ENCODE measurements around the gene PRF1. TPM values are rescaled to one million over a fixed set of nuclear protein-coding genes. Genes with fewer than 3 reads are reported as not detected.

The PRF1 gene
- total and polyA plus RNA-seq, 4 experiments from 2014 or later: 18.0 to 67.5 (median 42.3) TPM

DNA sequence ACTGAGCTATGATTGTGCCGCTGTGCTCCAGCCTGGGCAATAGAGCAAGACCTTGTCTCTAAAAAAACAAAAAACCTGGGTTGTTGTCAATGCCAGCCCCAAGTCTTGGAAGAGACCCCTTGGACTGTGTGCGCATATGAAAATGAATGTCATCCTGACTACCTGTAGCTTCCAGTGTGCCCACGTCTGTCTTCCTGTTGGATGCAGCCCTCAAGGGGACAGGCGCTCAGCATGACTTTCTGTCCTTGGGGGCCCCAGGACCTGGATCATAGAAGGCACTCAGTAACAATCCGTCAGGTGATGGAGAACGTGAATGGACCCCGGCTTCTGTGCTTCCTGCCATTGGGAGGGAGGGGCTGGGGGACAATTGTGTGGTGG, 9.0 kb downstream of the PRF1 start:
- Mint-ChIP-seq H3K36me3 (peaks cover 11 to 24% of the 10 kb centered on the region in 2 donors), H3K9me3 (no peaks in the 10 kb centered on the region), H3K27ac (peak overlapping the region in 1 of 7 donors; percentile 47), H3K27me3 (peaks cover 0 to 7% of the 10 kb centered on the region in 2 donors), H3K4me1 (peaks cover 2 to 32% (median 21%) of the 10 kb centered on the region in 4 donors), H3K4me3 (no peak overlapping the region)
- intact Hi-C loops (cut with micrococcal nuclease): no loop called here
- DNase-seq: no peak
- peaks cover 17% of the 10 kb centered on the region for H3K4me1 ChIP-seq (ENCODE audit: insufficient read depth, low read length)
- no peak overlapping the region for H3K4me3 ChIP-seq (ENCODE audit: low read length in 2 of 2)
- CTCF ChIA-PET (ENCODE audit: partially characterized antibody): interaction anchor here (1.0 kb wide), 1 partner anchor 225 kb away, joined by 3 read pairs; no protein-coding TSS in a partner anchor
- H3K36me3 ChIP-seq (ENCODE audit: insufficient read depth, low read length): peaks cover 7% of the 10 kb centered on the region
- H3K27ac ChIP-seq (ENCODE audit: low read depth, low read length): no peak overlapping the region
- H3K9me3 ChIP-seq (ENCODE audit: control insufficient read depth in 1 of 2, low read length in 2 of 2): no peaks in the 10 kb centered on the region
- H3K27me3 ChIP-seq (ENCODE audit: insufficient read depth, low read length): no peaks in the 10 kb centered on the region
- POLR2A ChIA-PET (ENCODE audit: partially characterized antibody): interaction anchor here (1.6 to 3.5 kb wide), 2 partner anchors 9 to 34 kb away, joined by 3 to 12 read pairs; partner anchors contain the start of gene PRF1

GRCh38 chr10:70592746-70593512, 9.6 kb downstream of the PRF1 start:
- Mint-ChIP-seq H3K27me3 (peaks cover 0 to 7% of the 10 kb centered on the region in 2 donors), H3K4me3 (no peak overlapping the region), H3K4me1 (peaks cover 2 to 32% (median 21%) of the 10 kb centered on the region in 4 donors), H3K27ac (peak overlapping the region in 1 of 7 donors; percentile 63), H3K36me3 (peaks cover 10 to 22% of the 10 kb centered on the region in 2 donors), H3K9me3 (no peaks in the 10 kb centered on the region)
- ChIA-PET CTCF (ENCODE audit: partially characterized antibody) (interaction anchor here (1.0 kb wide), 1 partner anchor 226 kb away, joined by 3 read pairs; no protein-coding TSS in a partner anchor), POLR2A (ENCODE audit: partially characterized antibody) (interaction anchor here (1.6 to 3.5 kb wide), 3 partner anchors 9 to 34 kb away, joined by 3 to 12 read pairs (median 7); partner anchors contain the start of gene PRF1)
- intact Hi-C loops (cut with micrococcal nuclease): no loop called here
- peaks cover 7% of the 10 kb centered on the region for H3K36me3 ChIP-seq (ENCODE audit: insufficient read depth, low read length)
- DNase-seq: no peak
- no peaks in the 10 kb centered on the region for H3K9me3 ChIP-seq (ENCODE audit: control insufficient read depth in 1 of 2, low read length in 2 of 2)
- no peak overlapping the region for H3K27ac ChIP-seq (ENCODE audit: low read depth, low read length)
- H3K4me1 ChIP-seq (ENCODE audit: insufficient read depth, low read length): peaks cover 17% of the 10 kb centered on the region
- no peak overlapping the region for H3K4me3 ChIP-seq (ENCODE audit: low read length in 2 of 2)
- no peaks in the 10 kb centered on the region for H3K27me3 ChIP-seq (ENCODE audit: insufficient read depth, low read length)

GRCh38 chr10:70592186-70592735, 10.3 kb downstream of the PRF1 start:
- peaks cover 16% of the 10 kb centered on the region for H3K4me1 ChIP-seq (ENCODE audit: insufficient read depth, low read length)
- no peak overlapping the region for H3K4me3 ChIP-seq (ENCODE audit: low read length in 2 of 2)
- ChIA-PET CTCF (ENCODE audit: partially characterized antibody) (interaction anchor here (1.3 to 1.6 kb wide), 2 partner anchors 14 to 131 kb away, joined by 3 to 4 read pairs; no protein-coding TSS in a partner anchor), POLR2A (ENCODE audit: partially characterized antibody) (interaction anchor here (1.6 to 3.5 kb wide), 3 partner anchors 10 to 35 kb away, joined by 3 to 12 read pairs (median 7); partner anchors contain the start of gene PRF1)
- H3K27ac ChIP-seq (ENCODE audit: low read depth, low read length): no peak overlapping the region
- no peak overlapping the region for H3K4me3 Mint-ChIP-seq
- H3K27me3 ChIP-seq (ENCODE audit: insufficient read depth, low read length): no peaks in the 10 kb centered on the region
- no peak overlapping the region for H3K27ac Mint-ChIP-seq
- peaks cover 3 to 15% of the 10 kb centered on the region in 2 donors for H3K36me3 Mint-ChIP-seq
- H3K9me3 ChIP-seq (ENCODE audit: control insufficient read depth in 1 of 2, low read length in 2 of 2): no peaks in the 10 kb centered on the region
- peaks cover 6% of the 10 kb centered on the region for H3K36me3 ChIP-seq (ENCODE audit: insufficient read depth, low read length)
- DNase-seq: no peak
- no peaks in the 10 kb centered on the region for H3K9me3 Mint-ChIP-seq
- intact Hi-C loops (cut with micrococcal nuclease): no loop called here
- H3K4me1 Mint-ChIP-seq: peaks cover 0 to 26% (median 17%) of the 10 kb centered on the region in 4 donors
- peaks cover 0 to 7% of the 10 kb centered on the region in 2 donors for H3K27me3 Mint-ChIP-seq

DNA sequence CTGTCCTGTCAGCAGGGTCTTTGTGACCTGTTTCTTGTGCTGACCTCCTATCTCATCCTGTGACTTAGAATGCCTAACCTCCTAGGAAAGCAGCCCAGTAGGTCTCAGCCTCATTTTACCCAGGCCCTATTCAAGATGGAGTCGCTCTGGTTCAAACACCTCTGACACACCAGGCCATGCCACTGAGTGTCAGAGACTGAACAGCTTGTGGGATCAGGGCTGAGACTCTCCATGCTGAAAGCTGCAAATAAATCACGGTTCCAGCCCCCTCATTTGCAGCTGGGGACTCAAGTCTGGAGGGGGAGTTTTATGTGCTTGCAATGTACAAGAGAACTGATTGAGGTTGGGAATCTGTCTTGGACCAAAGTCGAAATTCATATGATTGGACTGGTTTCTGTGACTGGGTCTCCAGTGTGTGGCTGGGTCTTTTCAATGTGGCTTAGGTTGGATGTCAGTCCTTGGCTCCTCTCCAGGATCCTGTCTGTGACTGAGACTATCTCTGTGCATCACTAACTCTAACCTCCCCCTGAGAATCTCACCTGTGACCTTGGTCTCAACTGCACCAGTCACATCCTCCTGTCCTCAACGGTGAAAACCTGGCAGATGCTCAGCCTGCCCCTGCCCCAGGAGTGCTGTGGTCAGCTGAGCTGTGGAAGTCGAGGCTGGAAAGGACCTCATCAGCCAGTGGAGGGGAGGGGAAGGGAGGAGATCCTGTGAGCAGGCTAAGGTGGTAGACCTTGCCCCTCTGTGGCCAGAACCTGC, 11.7 kb downstream of the PRF1 start:
- H3K27me3 Mint-ChIP-seq: peaks cover 0 to 7% of the 10 kb centered on the region in 2 donors
- H3K36me3 Mint-ChIP-seq: peaks cover 0 to 3% of the 10 kb centered on the region in 2 donors
- H3K27ac ChIP-seq (ENCODE audit: low read depth, low read length): no peak overlapping the region
- H3K4me1 ChIP-seq (ENCODE audit: insufficient read depth, low read length): peaks cover 5% of the 10 kb centered on the region
- DNase-seq: no peak
- H3K27me3 ChIP-seq (ENCODE audit: insufficient read depth, low read length): no peaks in the 10 kb centered on the region
- no peak overlapping the region for H3K27ac Mint-ChIP-seq
- H3K4me3 ChIP-seq (ENCODE audit: low read length in 2 of 2): no peak overlapping the region
- POLR2A ChIA-PET (ENCODE audit: partially characterized antibody): interaction anchor here (1.9 to 3.5 kb wide), 2 partner anchors 11 to 13 kb away, joined by 7 to 12 read pairs; partner anchors contain the start of gene PRF1
- no peak overlapping the region for H3K4me3 Mint-ChIP-seq
- H3K36me3 ChIP-seq (ENCODE audit: insufficient read depth, low read length): no peaks in the 10 kb centered on the region
- peaks cover 0 to 14% (median 12%) of the 10 kb centered on the region in 4 donors for H3K4me1 Mint-ChIP-seq
- intact Hi-C loops (cut with micrococcal nuclease): no loop called here
- no peaks in the 10 kb centered on the region for H3K9me3 Mint-ChIP-seq
- no peaks in the 10 kb centered on the region for H3K9me3 ChIP-seq (ENCODE audit: control insufficient read depth in 1 of 2, low read length in 2 of 2)
- CTCF ChIA-PET (ENCODE audit: partially characterized antibody): interaction anchor here (1.3 to 1.6 kb wide), 2 partner anchors 13 to 130 kb away, joined by 3 to 4 read pairs; no protein-coding TSS in a partner anchor

DNA sequence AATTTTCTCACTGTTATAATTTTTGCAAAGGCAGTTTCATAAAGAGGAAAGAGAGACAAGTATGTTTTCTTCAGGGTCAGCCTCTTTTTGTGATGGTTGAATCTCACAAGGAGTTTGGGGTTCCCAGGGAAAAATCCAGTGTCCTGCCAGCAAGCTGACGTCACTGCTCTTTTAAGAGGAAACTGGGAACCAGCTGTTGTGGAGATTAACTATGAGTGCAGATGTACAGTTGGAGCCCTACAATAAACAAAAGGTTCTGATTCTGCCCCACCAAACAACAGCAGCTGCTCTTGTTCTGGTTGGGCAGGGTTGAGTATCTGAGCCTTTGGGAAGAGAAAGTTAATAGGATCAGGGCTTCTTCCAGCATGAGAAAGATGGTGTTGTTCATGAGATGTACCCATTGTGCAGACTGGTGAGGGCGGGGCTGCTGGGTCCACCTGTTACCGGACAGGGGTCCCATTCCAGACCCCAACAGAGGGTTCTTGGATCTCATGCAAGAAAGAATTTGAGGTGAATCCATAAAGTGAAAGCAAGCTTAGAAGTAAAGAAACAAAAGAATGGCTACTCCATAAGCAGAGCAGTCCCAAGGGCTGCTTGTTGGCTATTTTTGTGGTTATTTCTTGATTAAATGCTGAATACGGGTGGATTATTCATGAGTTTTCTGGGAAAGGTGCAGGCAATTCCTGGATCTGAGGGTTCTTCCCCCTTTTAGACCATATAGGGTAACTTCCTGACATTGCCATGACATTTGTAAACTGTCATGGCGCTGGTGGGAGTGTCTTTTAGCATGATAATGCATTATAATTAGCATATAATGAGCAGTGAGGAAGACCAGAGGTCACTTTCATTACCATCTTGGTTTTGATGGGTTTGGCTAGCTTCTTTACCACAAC, 12.5 kb downstream of the PRF1 start:
- Mint-ChIP-seq H3K27me3 (peaks cover 0 to 7% of the 10 kb centered on the region in 2 donors), H3K4me1 (peaks cover 0 to 11% (median 4%) of the 10 kb centered on the region in 4 donors), H3K9me3 (no peaks in the 10 kb centered on the region), H3K27ac (no peak overlapping the region), H3K36me3 (peaks cover 0 to 2% of the 10 kb centered on the region in 2 donors), H3K4me3 (no peak overlapping the region)
- Histone ChIP-seq H3K27ac (ENCODE audit: low read depth, low read length) (no peak overlapping the region), H3K4me3 (ENCODE audit: low read length in 2 of 2) (no peak overlapping the region), H3K27me3 (ENCODE audit: insufficient read depth, low read length) (no peaks in the 10 kb centered on the region), H3K4me1 (ENCODE audit: insufficient read depth, low read length) (no peaks in the 10 kb centered on the region), H3K9me3 (ENCODE audit: control insufficient read depth in 1 of 2, low read length in 2 of 2) (no peaks in the 10 kb centered on the region), H3K36me3 (ENCODE audit: insufficient read depth, low read length) (no peaks in the 10 kb centered on the region)
- no peak for DNase-seq
- POLR2A ChIA-PET (ENCODE audit: partially characterized antibody): no interaction called here
- intact Hi-C loops (cut with micrococcal nuclease): no loop called here
- CTCF ChIA-PET (ENCODE audit: partially characterized antibody): no interaction called here

GRCh38 chr10:70588859-70589570, 13.5 kb downstream of the PRF1 start:
- intact Hi-C loops (cut with micrococcal nuclease): no loop called here
- no peaks in the 10 kb centered on the region for H3K27me3 ChIP-seq (ENCODE audit: insufficient read depth, low read length)
- Mint-ChIP-seq H3K27ac (no peak overlapping the region), H3K4me3 (peak overlapping the region in 1 of 8 donors; percentile 21), H3K4me1 (peaks cover 0 to 6% (median 0%) of the 10 kb centered on the region in 4 donors), H3K36me3 (peaks cover 0 to 2% of the 10 kb centered on the region in 2 donors), H3K27me3 (peaks cover 0 to 7% of the 10 kb centered on the region in 2 donors), H3K9me3 (no peaks in the 10 kb centered on the region)
- H3K9me3 ChIP-seq (ENCODE audit: control insufficient read depth in 1 of 2, low read length in 2 of 2): no peaks in the 10 kb centered on the region
- POLR2A ChIA-PET (ENCODE audit: partially characterized antibody): no interaction called here
- CTCF ChIA-PET (ENCODE audit: partially characterized antibody): no interaction called here
- no peaks in the 10 kb centered on the region for H3K4me1 ChIP-seq (ENCODE audit: insufficient read depth, low read length)
- H3K27ac ChIP-seq (ENCODE audit: low read depth, low read length): no peak overlapping the region
- no peak for DNase-seq
- no peaks in the 10 kb centered on the region for H3K36me3 ChIP-seq (ENCODE audit: insufficient read depth, low read length)
- no peak overlapping the region for H3K4me3 ChIP-seq (ENCODE audit: low read length in 2 of 2)

Measured in CD4-positive, alpha-beta memory T cell (primary cell).